A673 (cell line): ENCODE data around the gene CDC25A.

Experiments used
- CTCF ChIP-seq: fragments of 300-800, 200-600 bp; sonication (generic); conservative IDR thresholded peaks from 2 replicates; pipeline ENCODE4 v1.5.1; 2017; ENCODE audit warnings: low read depth, mild to moderate bottlenecking, antibody characterized with exemption, low read length, moderate library complexity, mixed read lengths
- EZH2 ChIP-seq: fragments of 200-600 bp; sonication (generic); IDR thresholded peaks from 2 replicates; pipeline ENCODE4 v1.6.1; 2017; ENCODE audit warnings: borderline replicate concordance, low read depth, mild to moderate bottlenecking, mixed read lengths, antibody characterized with exemption, low read length; ENCODE audit not compliant: poor library complexity, severe bottlenecking

GRCh38 chr3:48180021-48180420 is 8.2 kb downstream of the CDC25A start:
- no peak for TF ChIP-seq CTCF
- no peak for TF ChIP-seq EZH2
